ENCODE measurements around the gene BLOC1S4. TPM values are rescaled to one million over a fixed set of nuclear protein-coding genes. Genes with fewer than 3 reads are reported as not detected.

The BLOC1S4 gene
- total and polyA plus RNA-seq, 4 donors = 4.9 to 7.7 (median 5.4) TPM

DNA sequence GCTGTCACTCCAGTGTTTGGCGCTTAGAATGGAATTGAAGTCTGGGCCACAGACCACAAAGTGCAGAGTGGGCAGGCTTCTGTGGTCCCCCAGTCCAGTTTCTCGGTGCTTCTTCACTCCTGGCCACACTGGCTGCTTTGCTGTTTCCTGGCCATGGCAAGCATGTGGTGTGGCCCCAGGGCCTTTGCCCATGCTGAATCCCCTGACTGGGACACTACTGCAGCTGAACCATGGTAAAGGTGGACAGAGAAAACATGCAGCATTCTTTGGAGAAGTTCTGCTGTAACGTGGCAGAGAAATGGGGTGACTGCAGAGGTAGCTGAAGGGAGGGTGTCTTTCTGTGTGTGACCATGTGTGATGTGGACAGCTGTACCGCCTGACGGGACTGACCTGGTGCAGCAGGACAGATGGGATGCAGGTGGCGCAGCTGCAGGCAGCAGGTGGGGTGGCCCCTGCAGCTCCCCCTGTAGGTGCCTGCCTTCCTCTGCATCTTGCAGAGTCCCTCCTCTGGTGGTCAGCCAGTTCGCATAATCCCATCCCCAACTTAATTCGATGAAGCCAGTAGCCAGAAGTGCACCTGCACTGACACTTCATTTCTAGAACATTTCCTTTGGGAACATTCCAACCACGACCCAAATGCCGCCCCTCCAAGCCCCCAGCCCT lies 35.5 kb upstream of the BLOC1S4 start:
- Histone ChIP-seq H3K9ac (ENCODE audit: low read depth in 1 of 2, low read length in 2 of 2) (no peak overlapping the region), H3K27ac (ENCODE audit: low read depth in 1 of 2, low read length in 2 of 2) (no peak overlapping the region), H3K36me3 (ENCODE audit: control insufficient read depth in 4 of 4, insufficient read depth in 3 of 4, low read depth in 1 of 4, low read length in 3 of 4) (no peaks in the 10 kb centered on the region), H3K4me3 (ENCODE audit: low read depth in 1 of 3, low read length in 3 of 3) (no peak overlapping the region), H3K27me3 (ENCODE audit: control insufficient read depth in 4 of 4, insufficient read depth in 4 of 4, low read length in 3 of 4) (no peaks in the 10 kb centered on the region), H3K9me3 (ENCODE audit: control insufficient read depth in 4 of 4, low read length in 3 of 4) (no peaks in the 10 kb centered on the region), H3K4me1 (ENCODE audit: control insufficient read depth in 4 of 4, insufficient read depth in 4 of 4, low read length in 3 of 4) (peaks cover 0 to 22% (median 13%) of the 10 kb centered on the region in 4 donors)
- DNase-seq (ENCODE audit: low spot score) = no peak
- no peak for TF ChIP-seq HNF4G (IDR thresholded peaks at IDR 0.05)
- TF ChIP-seq, protein P1, sequence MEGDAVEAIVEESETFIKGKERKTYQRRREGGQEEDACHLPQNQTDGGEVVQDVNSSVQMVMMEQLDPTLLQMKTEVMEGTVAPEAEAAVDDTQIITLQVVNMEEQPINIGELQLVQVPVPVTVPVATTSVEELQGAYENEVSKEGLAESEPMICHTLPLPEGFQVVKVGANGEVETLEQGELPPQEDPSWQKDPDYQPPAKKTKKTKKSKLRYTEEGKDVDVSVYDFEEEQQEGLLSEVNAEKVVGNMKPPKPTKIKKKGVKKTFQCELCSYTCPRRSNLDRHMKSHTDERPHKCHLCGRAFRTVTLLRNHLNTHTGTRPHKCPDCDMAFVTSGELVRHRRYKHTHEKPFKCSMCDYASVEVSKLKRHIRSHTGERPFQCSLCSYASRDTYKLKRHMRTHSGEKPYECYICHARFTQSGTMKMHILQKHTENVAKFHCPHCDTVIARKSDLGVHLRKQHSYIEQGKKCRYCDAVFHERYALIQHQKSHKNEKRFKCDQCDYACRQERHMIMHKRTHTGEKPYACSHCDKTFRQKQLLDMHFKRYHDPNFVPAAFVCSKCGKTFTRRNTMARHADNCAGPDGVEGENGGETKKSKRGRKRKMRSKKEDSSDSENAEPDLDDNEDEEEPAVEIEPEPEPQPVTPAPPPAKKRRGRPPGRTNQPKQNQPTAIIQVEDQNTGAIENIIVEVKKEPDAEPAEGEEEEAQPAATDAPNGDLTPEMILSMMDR (IDR thresholded peaks at IDR 0.05; ENCODE audit: low read depth, low read length, missing input control) = no peak
- TF ChIP-seq, protein P2, sequence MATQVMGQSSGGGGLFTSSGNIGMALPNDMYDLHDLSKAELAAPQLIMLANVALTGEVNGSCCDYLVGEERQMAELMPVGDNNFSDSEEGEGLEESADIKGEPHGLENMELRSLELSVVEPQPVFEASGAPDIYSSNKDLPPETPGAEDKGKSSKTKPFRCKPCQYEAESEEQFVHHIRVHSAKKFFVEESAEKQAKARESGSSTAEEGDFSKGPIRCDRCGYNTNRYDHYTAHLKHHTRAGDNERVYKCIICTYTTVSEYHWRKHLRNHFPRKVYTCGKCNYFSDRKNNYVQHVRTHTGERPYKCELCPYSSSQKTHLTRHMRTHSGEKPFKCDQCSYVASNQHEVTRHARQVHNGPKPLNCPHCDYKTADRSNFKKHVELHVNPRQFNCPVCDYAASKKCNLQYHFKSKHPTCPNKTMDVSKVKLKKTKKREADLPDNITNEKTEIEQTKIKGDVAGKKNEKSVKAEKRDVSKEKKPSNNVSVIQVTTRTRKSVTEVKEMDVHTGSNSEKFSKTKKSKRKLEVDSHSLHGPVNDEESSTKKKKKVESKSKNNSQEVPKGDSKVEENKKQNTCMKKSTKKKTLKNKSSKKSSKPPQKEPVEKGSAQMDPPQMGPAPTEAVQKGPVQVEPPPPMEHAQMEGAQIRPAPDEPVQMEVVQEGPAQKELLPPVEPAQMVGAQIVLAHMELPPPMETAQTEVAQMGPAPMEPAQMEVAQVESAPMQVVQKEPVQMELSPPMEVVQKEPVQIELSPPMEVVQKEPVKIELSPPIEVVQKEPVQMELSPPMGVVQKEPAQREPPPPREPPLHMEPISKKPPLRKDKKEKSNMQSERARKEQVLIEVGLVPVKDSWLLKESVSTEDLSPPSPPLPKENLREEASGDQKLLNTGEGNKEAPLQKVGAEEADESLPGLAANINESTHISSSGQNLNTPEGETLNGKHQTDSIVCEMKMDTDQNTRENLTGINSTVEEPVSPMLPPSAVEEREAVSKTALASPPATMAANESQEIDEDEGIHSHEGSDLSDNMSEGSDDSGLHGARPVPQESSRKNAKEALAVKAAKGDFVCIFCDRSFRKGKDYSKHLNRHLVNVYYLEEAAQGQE (IDR thresholded peaks at IDR 0.05) = no peak
- no peak for TF ChIP-seq TAF1 (conservative IDR thresholded peaks at IDR 0.05)
- no peak for TF ChIP-seq ZBTB33 (IDR thresholded peaks at IDR 0.05)
- WGBS = 92% methylated on average over 10 of the region's 10 CpGs

DNA sequence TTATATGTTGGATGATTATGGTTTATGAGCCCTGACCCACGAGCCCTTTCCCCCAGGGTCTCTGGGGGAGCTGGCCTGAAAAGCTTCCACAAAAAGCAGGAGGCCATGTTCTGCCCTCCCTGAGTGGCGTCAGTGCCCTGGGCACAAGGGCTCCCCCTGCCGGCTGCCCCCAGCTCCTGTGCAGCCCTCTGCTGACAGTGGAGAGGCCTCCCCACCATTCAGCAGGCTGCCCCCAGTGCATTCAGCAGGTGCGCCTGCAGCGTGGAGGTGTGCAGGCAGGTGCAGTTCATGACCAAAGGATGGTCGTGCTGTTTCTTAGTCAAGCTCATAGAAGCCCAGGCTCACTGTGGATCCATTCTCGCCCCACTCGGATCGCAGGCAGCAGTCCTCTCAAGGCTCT lies 34.8 kb upstream of the BLOC1S4 start:
- peaks cover 0 to 15% (median 7%) of the 10 kb centered on the region in 4 donors for H3K4me1 ChIP-seq (ENCODE audit: control insufficient read depth in 4 of 4, insufficient read depth in 4 of 4, low read length in 3 of 4)
- H3K9me3 ChIP-seq (ENCODE audit: control insufficient read depth in 4 of 4, low read length in 3 of 4) = no peaks in the 10 kb centered on the region
- DNase-seq (ENCODE audit: low spot score) = no peak
- H3K4me3 ChIP-seq (ENCODE audit: low read depth in 1 of 3, low read length in 3 of 3) = no peak overlapping the region
- H3K9ac ChIP-seq (ENCODE audit: low read depth in 1 of 2, low read length in 2 of 2) = no peak overlapping the region
- H3K36me3 ChIP-seq (ENCODE audit: control insufficient read depth in 4 of 4, insufficient read depth in 3 of 4, low read depth in 1 of 4, low read length in 3 of 4) = no peaks in the 10 kb centered on the region
- no peaks in the 10 kb centered on the region for H3K27me3 ChIP-seq (ENCODE audit: control insufficient read depth in 4 of 4, insufficient read depth in 4 of 4, low read length in 3 of 4)
- TF ChIP-seq, protein P2 (IDR thresholded peaks at IDR 0.05) = no peak
- TF ChIP-seq NR2F2 (IDR thresholded peaks at IDR 0.05) = no peak
- TF ChIP-seq RXRA (IDR thresholded peaks at IDR 0.05) = no peak
- TF ChIP-seq, protein P1 (IDR thresholded peaks at IDR 0.05; ENCODE audit: low read depth, low read length, missing input control) = peak; percentile 19
- peak in 1 of 2 donors; percentile 23 for TF ChIP-seq RAD21 (IDR thresholded peaks at IDR 0.05)
- TF ChIP-seq JUND (IDR thresholded peaks at IDR 0.05) = no peak
- 90% methylated on average over 9 of the region's 9 CpGs for WGBS
- no peak overlapping the region for H3K27ac ChIP-seq (ENCODE audit: low read depth in 1 of 2, low read length in 2 of 2)
